K562 (cell line): ENCODE measurements around the gene COL25A1. TPM values are rescaled to one million over a fixed set of nuclear protein-coding genes. Genes with fewer than 3 reads are reported as not detected.

Experiments used
- ATAC-seq: fragments of 200-7000 bp; cut with Tn5 transposase; 3 replicates; pipeline ENCODE4 v1.9.1; 2020; ENCODE audit warnings: moderate library complexity
- BruUV-seq: library from RNA; stranded (reverse); fragments of 400-500 nt; replicated peaks from 2 replicates; lab custom pipeline; 2021; lab: Mats Ljungman, UMichigan
- CTCF ChIA-PET: fragments of 300-600 bp; formaldehyde crosslinking; extraction: SDS; loops from one replicate; lab custom pipeline; 2021; ENCODE audit warnings: low intra/inter-chr PET ratio; lab: Yijun Ruan, JAX
- POLR2A ChIA-PET: fragments of 300-600, 350-650 bp; sonication (Branson Sonifier 250); formaldehyde crosslinking; extraction: SDS; loops from one replicate; lab custom pipeline; 2021; ENCODE audit warnings: antibody characterized with exemption, inconsistent platforms; lab: Yijun Ruan, JAX
- DNase-seq, 4 experiments: peaks; one replicate each; pipeline versions ENCODE4 v3.0.0 to v3.0.0-alpha.2; 2011 to 2018; ENCODE audit warnings: low spot score in 3 of 4, mixed read lengths in 3 of 4; ENCODE audit errors: extremely low read depth in 1 of 4
- FAIRE-seq: peaks from 2 replicates; lab custom pipeline; 2011; peaks lifted over from hg19 to GRCh38; lab: Jason Lieb, UNC
- H2AFZ ChIP-seq: 2 replicates; pipeline ENCODE4 v1.6.0; 2011; ENCODE audit warnings: low read depth, low read length, control low read depth, inconsistent platforms
- H3K27ac ChIP-seq: fragments of 200-600 bp; 3 replicates; pipeline ENCODE4 v1.8.0; 2011; ENCODE audit warnings: low read depth, mild to moderate bottlenecking, control low read depth, inconsistent platforms, low read length, moderate library complexity, mixed read lengths; ENCODE audit errors: extremely low read depth
- H3K27me3 ChIP-seq, 2 experiments: fragments of 300-600 bp in 1 of 2; 2 replicates in 1 of 2; 3 replicates in 1 of 2; pipeline versions ENCODE4 v1.6.0 to v1.8.0; 2011; ENCODE audit warnings: inconsistent platforms in 2 of 2, low read length in 2 of 2, mild to moderate bottlenecking in 1 of 2, mixed read lengths in 1 of 2, moderate library complexity in 1 of 2; ENCODE audit not compliant: control insufficient read depth in 2 of 2, insufficient read depth in 2 of 2
- H3K36me3 ChIP-seq: fragments of 300-600 bp; 3 replicates; pipeline ENCODE4 v1.8.0; 2011; ENCODE audit warnings: mild to moderate bottlenecking, low read length, inconsistent platforms; ENCODE audit not compliant: control insufficient read depth, insufficient read depth
- H3K4me1 ChIP-seq, 2 experiments: fragments of 200-600 bp in 1 of 2; replicated peaks in 1 of 2; 2 replicates in 1 of 2; 3 replicates in 1 of 2; pipeline versions ENCODE4 v1.5.1 to v1.8.0; 2011; ENCODE audit warnings: inconsistent platforms in 2 of 2, low read length in 2 of 2, mild to moderate bottlenecking in 1 of 2, mixed read lengths in 1 of 2, moderate library complexity in 1 of 2; ENCODE audit not compliant: control insufficient read depth in 2 of 2, insufficient read depth in 2 of 2
- H3K4me2 ChIP-seq: 2 replicates; pipeline ENCODE4 v1.6.1; 2011; ENCODE audit warnings: low read length, control low read depth, inconsistent platforms, mixed read lengths; ENCODE audit not compliant: insufficient read depth
- H3K4me3 ChIP-seq: fragments of 200-600 bp; sonication (generic), shearing (Covaris generic); 2 replicates; pipeline ENCODE4 v1.5.1; 2016; ENCODE audit warnings: control low read depth, inconsistent platforms
- H3K79me2 ChIP-seq: fragments of 200-600 bp; 3 replicates; pipeline ENCODE4 v1.8.0; 2011; ENCODE audit warnings: low read length, inconsistent platforms; ENCODE audit not compliant: control insufficient read depth, insufficient read depth
- H3K9ac ChIP-seq, 2 experiments: 2 replicates each; pipeline versions ENCODE4 v1.6.0 to v1.6.1; 2011; ENCODE audit warnings: low read depth in 2 of 2, low read length in 2 of 2, control low read depth in 1 of 2, inconsistent platforms in 1 of 2, mild to moderate bottlenecking in 1 of 2, mixed read lengths in 1 of 2; ENCODE audit not compliant: insufficient read depth in 1 of 2
- H3K9me1 ChIP-seq: one replicate; pipeline ENCODE4 v1.6.0; 2011; ENCODE audit warnings: inconsistent platforms, mild to moderate bottlenecking, low read length, moderate library complexity; ENCODE audit not compliant: control insufficient read depth, insufficient read depth
- H3K9me3 ChIP-seq: replicated peaks from 2 replicates; pipeline ENCODE4 v1.5.1; 2011; ENCODE audit warnings: low read depth, low read length, inconsistent platforms; ENCODE audit not compliant: control insufficient read depth, insufficient read depth
- H4K20me1 ChIP-seq: replicated peaks from 2 replicates; pipeline ENCODE4 v1.6.1; 2011; ENCODE audit warnings: low read length, inconsistent platforms, mixed read lengths; ENCODE audit not compliant: control insufficient read depth, insufficient read depth
- CSDE1 ChIP-seq, 2 experiments: fragments of 450-650 bp; IDR thresholded peaks; 2 replicates each; pipeline ENCODE4 v1.6.1; 2016; ENCODE audit warnings: mild to moderate bottlenecking in 1 of 2
- HEY1 ChIP-seq: fragments of 250-450 bp; sonication (Bioruptor Pico); IDR thresholded peaks from 2 replicates; pipeline ENCODE4 v1.5.0; 2020; ENCODE audit warnings: mild to moderate bottlenecking, moderate library complexity, borderline replicate concordance
- MLX ChIP-seq, 2 experiments: fragments of 450-650 bp in 1 of 2; sonication (generic) in 1 of 2; formaldehyde crosslinking; conservative IDR thresholded peaks; 2 replicates each; pipeline versions ENCODE4 v1.4.0 to v1.8.1; 2020 to 2022; ENCODE audit warnings: mild to moderate bottlenecking in 1 of 2, missing genetic modification reagents in 1 of 2
- NFATC3 ChIP-seq: fragments of 450-650 bp; IDR thresholded peaks from 2 replicates; pipeline ENCODE4 v1.6.1; 2017; ENCODE audit warnings: mild to moderate bottlenecking
- PHF8 ChIP-seq: fragments of 200-600 bp; sonication (generic); IDR thresholded peaks from 2 replicates; pipeline ENCODE4 v1.6.1; 2012; ENCODE audit warnings: mixed run types, mild to moderate bottlenecking, inconsistent platforms, low read length, moderate library complexity, borderline replicate concordance
- PML ChIP-seq: IDR thresholded peaks from 2 replicates; pipeline ENCODE4 v1.6.1; 2012; ENCODE audit warnings: low read length, inconsistent platforms
- SIN3B ChIP-seq: fragments of 450-650 bp; IDR thresholded peaks from 2 replicates; pipeline ENCODE4 v1.6.1; 2017; ENCODE audit warnings: low read depth, mild to moderate bottlenecking, moderate library complexity
- ZBTB1 ChIP-seq: sonication (generic); formaldehyde crosslinking; IDR thresholded peaks from 2 replicates; pipeline ENCODE4 v1.8.1; 2023; ENCODE audit warnings: missing genetic modification reagents, low read depth, mild to moderate bottlenecking, borderline replicate concordance
- ZC3H4 ChIP-seq: sonication (generic); formaldehyde crosslinking; IDR thresholded peaks from 2 replicates; pipeline ENCODE4 v1.9.0; 2021; ENCODE audit warnings: missing genetic modification reagents, borderline replicate concordance
- ZNF444 ChIP-seq: fragments of 250-450 bp; sonication (Bioruptor Pico); IDR thresholded peaks from 2 replicates; pipeline ENCODE4 v1.4.0; 2020; ENCODE audit warnings: mild to moderate bottlenecking, moderate library complexity
- WGBS: fragments of 100-300 bp; shearing (Covaris generic); methylation state at CpG from one replicate; pipeline ENCODE4 v1.1.6; 2016; ENCODE audit warnings: low coverage, mixed read lengths; ENCODE audit not compliant: insufficient coverage; ENCODE audit errors: missing lambda C conversion rate; 5-methylcytosine and 5-hydroxymethylcytosine counted together
- in situ Hi-C: fragments of 300-500 bp; cut with MboI; formaldehyde crosslinking; loops from 4 replicates; pipeline ENCODE4 v1.15.0; 2018; ENCODE audit warnings: inconsistent platforms, mixed read lengths
- intact Hi-C: fragments of 100-400 bp; cut with micrococcal nuclease; formaldehyde crosslinking; loops from 2 replicates; pipeline ENCODE4 v1.14.2; 2022
- polyA plus RNA-seq, 8 experiments: library from polyadenylated mRNA; depleted of rRNA in 4 of 8; stranded (reverse) in 5 of 8; unstranded in 3 of 8; fragments of >200 nt; fragmentation: Nextera tagmentation in 2 of 8; fragmentation: Illumina TruSeq in 1 of 8; extraction: Ambion mirVana in 2 of 8; extraction: Trizol in 1 of 8; gene quantifications; 2 replicates each; pipeline versions ENCODE4 v1.2.1 to v1.2.3, GENCODE V29; 2011 to 2014; ENCODE audit warnings: inconsistent platforms in 1 of 8, missing spikeins in 1 of 8
- total RNA-seq, 7 experiments: library from RNA; depleted of rRNA in 6 of 7; stranded (reverse); fragments of >200 nt in 6 of 7; fragmentation: Illumina TruSeq in 2 of 7; extraction: Trizol in 2 of 7; gene quantifications; 2 replicates each; pipeline versions ENCODE4 v1.2.1 to v1.2.3, GENCODE V29; 2011 to 2021; ENCODE audit warnings: low replicate concordance in 1 of 7
- TF ChIP-seq, protein P1 (sequence below): fragments of 450-650 bp; IDR thresholded peaks from 2 replicates; pipeline ENCODE4 v1.6.1; 2018; ENCODE audit warnings: mild to moderate bottlenecking, low read depth; ENCODE audit not compliant: partially characterized antibody
- TF ChIP-seq, protein P2 (sequence below), 2 experiments: fragments of 450-650 bp in 1 of 2; sonication (generic) in 1 of 2; formaldehyde crosslinking in 1 of 2; IDR thresholded peaks in 1 of 2; conservative IDR thresholded peaks in 1 of 2; 2 replicates each; pipeline versions ENCODE4 v1.6.1 to v1.8.1; 2016 to 2023; ENCODE audit warnings: mild to moderate bottlenecking in 2 of 2, moderate library complexity in 2 of 2, inconsistent platforms in 1 of 2, missing genetic modification reagents in 1 of 2

The COL25A1 gene
- total and polyA plus RNA-seq, 9 of the 15 experiments (the other 6 are each of a cell fraction or from before 2014, with no cell fraction given): 0.03 to 0.62 (median 0.27) TPM

DNA sequence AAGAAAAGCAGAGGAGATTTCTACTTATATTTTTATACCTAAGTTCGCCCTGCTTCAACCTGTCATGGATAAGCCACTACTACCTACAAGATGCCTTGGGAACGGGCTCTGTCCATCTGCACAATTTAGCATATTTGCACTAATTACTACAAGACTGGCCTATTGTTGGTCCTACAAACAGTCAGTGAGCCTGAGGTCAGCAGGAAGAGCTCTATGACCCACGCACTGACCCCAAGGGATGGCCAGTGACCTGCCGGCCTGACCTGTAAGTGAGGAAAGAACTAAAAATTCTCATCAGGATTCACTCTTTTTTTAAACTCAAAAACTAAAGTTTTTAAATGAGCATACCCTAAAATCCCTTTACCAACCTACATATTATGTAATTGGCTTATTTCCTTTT lies 142.0 kb downstream of the COL25A1 start:
- no TSS peak for BruUV-seq
- TF ChIP-seq PML (no peak), MLX (CRISPR knock-in tag; conservative IDR thresholded peaks at IDR 0.05) (no peak), PHF8 (no peak)
- H3K4me2 ChIP-seq: no peak overlapping the region
- whole genome bisulfite sequencing: 56% methylated on average over 4 of the region's 4 CpGs
- no peak overlapping the region for H3K4me3 ChIP-seq
- no peaks in the 10 kb centered on the region for H3K36me3 ChIP-seq
- CTCF ChIA-PET: no interaction called here
- no peaks in the 10 kb centered on the region for H3K79me2 ChIP-seq
- H3K4me1 ChIP-seq: peaks cover 0 to 4% of the 10 kb centered on the region in 2 experiments; a peak in 1 of 5 replicates
- H3K27ac ChIP-seq: no peak overlapping the region
- in situ Hi-C loops: no loop called here
- POLR2A ChIA-PET: no interaction called here
- ATAC-seq (peak; percentile 57), DNase-seq (no peak), FAIRE-seq (no peak)
- peak overlapping the region; percentile 50 for H2AFZ ChIP-seq
- intact Hi-C loops: no loop called here
- H3K9me1 ChIP-seq: no peaks in the 10 kb centered on the region
- no peaks in the 10 kb centered on the region for H3K9me3 ChIP-seq
- no peaks in the 10 kb centered on the region for H4K20me1 ChIP-seq
- H3K27me3 ChIP-seq: no peaks in the 10 kb centered on the region
- no peak overlapping the region for H3K9ac ChIP-seq

DNA sequence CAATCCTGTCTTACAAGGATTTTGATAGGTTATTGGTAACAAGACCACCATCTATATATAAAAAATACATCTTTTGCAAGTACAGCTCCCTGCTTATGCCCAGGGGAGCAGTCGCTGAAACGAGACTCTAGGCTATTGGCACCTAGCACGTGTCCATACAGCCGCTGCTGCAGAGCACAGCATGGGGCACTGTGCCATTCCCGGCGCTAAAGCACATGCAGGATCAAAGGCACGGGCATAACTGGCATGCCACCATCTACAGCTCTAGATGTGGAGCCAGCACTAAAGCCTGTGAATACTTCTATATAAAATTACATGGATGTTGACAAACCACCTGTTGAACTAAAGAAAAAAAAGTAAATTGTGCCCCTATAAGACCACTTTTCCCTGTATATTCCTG lies 144.8 kb downstream of the COL25A1 start:
- H3K4me1 ChIP-seq: peaks cover 0 to 8% of the 10 kb centered on the region in 2 experiments; a peak in 1 of 5 replicates
- no peak overlapping the region for H3K4me3 ChIP-seq
- WGBS: 81% methylated on average over 7 of the region's 7 CpGs
- no peaks in the 10 kb centered on the region for H3K9me1 ChIP-seq
- H3K27me3 ChIP-seq: no peaks in the 10 kb centered on the region
- ATAC-seq: no peak
- POLR2A ChIA-PET: no interaction called here
- in situ Hi-C loops (no loop called here), intact Hi-C loops (no loop called here)
- H4K20me1 ChIP-seq: no peaks in the 10 kb centered on the region
- no TSS peak for BruUV-seq
- no peaks in the 10 kb centered on the region for H3K36me3 ChIP-seq
- CTCF ChIA-PET: no interaction called here
- no peak for DNase-seq
- no peak overlapping the region for H2AFZ ChIP-seq
- no peak overlapping the region for H3K9ac ChIP-seq
- H3K27ac ChIP-seq: no peak overlapping the region
- H3K9me3 ChIP-seq: no peaks in the 10 kb centered on the region
- no peaks in the 10 kb centered on the region for H3K79me2 ChIP-seq
- H3K4me2 ChIP-seq: no peak overlapping the region
- no peak for FAIRE-seq
- TF ChIP-seq ZBTB1 (CRISPR knock-in tag): no peak
- TF ChIP-seq SIN3B: no peak
- TF ChIP-seq, protein P1, sequence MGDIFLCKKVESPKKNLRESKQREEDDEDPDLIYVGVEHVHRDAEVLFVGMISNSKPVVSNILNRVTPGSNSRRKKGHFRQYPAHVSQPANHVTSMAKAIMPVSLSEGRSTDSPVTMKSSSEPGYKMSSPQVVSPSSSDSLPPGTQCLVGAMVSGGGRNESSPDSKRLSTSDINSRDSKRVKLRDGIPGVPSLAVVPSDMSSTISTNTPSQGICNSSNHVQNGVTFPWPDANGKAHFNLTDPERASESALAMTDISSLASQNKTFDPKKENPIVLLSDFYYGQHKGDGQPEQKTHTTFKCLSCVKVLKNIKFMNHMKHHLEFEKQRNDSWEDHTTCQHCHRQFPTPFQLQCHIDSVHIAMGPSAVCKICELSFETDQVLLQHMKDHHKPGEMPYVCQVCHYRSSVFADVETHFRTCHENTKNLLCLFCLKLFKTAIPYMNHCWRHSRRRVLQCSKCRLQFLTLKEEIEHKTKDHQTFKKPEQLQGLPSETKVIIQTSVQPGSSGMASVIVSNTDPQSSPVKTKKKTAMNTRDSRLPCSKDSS: no peak
- no peak for TF ChIP-seq NFATC3
- TF ChIP-seq ZNF444 (CRISPR knock-in tag): no peak
- no peak for TF ChIP-seq CSDE1 (IDR thresholded peaks at IDR 0.05)
- TF ChIP-seq ZC3H4 (CRISPR knock-in tag): no peak
- TF ChIP-seq, protein P2, sequence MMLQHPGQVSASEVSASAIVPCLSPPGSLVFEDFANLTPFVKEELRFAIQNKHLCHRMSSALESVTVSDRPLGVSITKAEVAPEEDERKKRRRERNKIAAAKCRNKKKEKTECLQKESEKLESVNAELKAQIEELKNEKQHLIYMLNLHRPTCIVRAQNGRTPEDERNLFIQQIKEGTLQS (IDR thresholded peaks at IDR 0.05): no peak
- TF ChIP-seq, protein P2 (CRISPR knock-in tag; conservative IDR thresholded peaks at IDR 0.05): no peak
- TF ChIP-seq HEY1 (CRISPR knock-in tag): no peak
